ENCODE results near the gene TBC1D1. TPM values are rescaled to one million over a fixed set of nuclear protein-coding genes. Genes with fewer than 3 reads are reported as not detected.

The TBC1D1 gene
- total RNA-seq, 1 experiment from 2014 or later = 38.1 TPM

GRCh38 chr4:38090455-38091246 lies 199.8 kb downstream of the TBC1D1 start:
- no peak for DNase-seq (ENCODE audit: extremely low read depth, low read depth)

GRCh38 chr4:38091636-38092035 lies 200.8 kb downstream of the TBC1D1 start:
- DNase-seq (ENCODE audit: extremely low read depth, low read depth) = no peak

- no peak for DNase-seq (ENCODE audit: extremely low read depth, low read depth)
Observed at GRCh38 chr4:38092701-38093100, 201.8 kb downstream of the TBC1D1 start.

- no peak for DNase-seq (ENCODE audit: extremely low read depth, low read depth)
Observed at GRCh38 chr4:38094419-38094818, 203.5 kb downstream of the TBC1D1 start.

GRCh38 chr4:38095691-38096090 lies 204.8 kb downstream of the TBC1D1 start:
- no peak for DNase-seq (ENCODE audit: extremely low read depth, low read depth)

GRCh38 chr4:38097818-38098217 lies 206.9 kb downstream of the TBC1D1 start:
- DNase-seq (ENCODE audit: extremely low read depth, low read depth) = no peak

GRCh38 chr4:38099020-38099600 lies 208.2 kb downstream of the TBC1D1 start:
- DNase-seq (ENCODE audit: extremely low read depth, low read depth) = no peak

GRCh38 chr4:38099908-38100407 lies 209.1 kb downstream of the TBC1D1 start:
- DNase-seq (ENCODE audit: extremely low read depth, low read depth) = no peak

GRCh38 chr4:38100474-38101255 lies 209.8 kb downstream of the TBC1D1 start:
- DNase-seq (ENCODE audit: extremely low read depth, low read depth) = no peak

GRCh38 chr4:38101563-38101962 lies 210.7 kb downstream of the TBC1D1 start:
- DNase-seq (ENCODE audit: extremely low read depth, low read depth) = no peak

- DNase-seq (ENCODE audit: extremely low read depth, low read depth) = no peak
Observed at GRCh38 chr4:38102957-38103588, 212.2 kb downstream of the TBC1D1 start.

GRCh38 chr4:38105475-38106220 lies 214.8 kb downstream of the TBC1D1 start:
- DNase-seq (ENCODE audit: extremely low read depth, low read depth) = no peak

- no peak for DNase-seq (ENCODE audit: extremely low read depth, low read depth)
Observed at GRCh38 chr4:38106311-38106710, 215.4 kb downstream of the TBC1D1 start.

GRCh38 chr4:38106886-38107514 lies 216.1 kb downstream of the TBC1D1 start:
- DNase-seq (ENCODE audit: extremely low read depth, low read depth) = no peak

- no peak for DNase-seq (ENCODE audit: extremely low read depth, low read depth)
Observed at GRCh38 chr4:38107818-38108217, 216.9 kb downstream of the TBC1D1 start.

GRCh38 chr4:38109370-38109769 lies 218.5 kb downstream of the TBC1D1 start:
- DNase-seq (ENCODE audit: extremely low read depth, low read depth) = no peak

GRCh38 chr4:38109896-38110295 lies 219.0 kb downstream of the TBC1D1 start:
- DNase-seq (ENCODE audit: extremely low read depth, low read depth) = no peak

- DNase-seq (ENCODE audit: extremely low read depth, low read depth) = no peak
Observed at GRCh38 chr4:38111024-38111423, 220.1 kb downstream of the TBC1D1 start.

- no peak for DNase-seq (ENCODE audit: extremely low read depth, low read depth)
Observed at GRCh38 chr4:38111717-38112116, 220.8 kb downstream of the TBC1D1 start.

GRCh38 chr4:38113132-38113531 lies 222.2 kb downstream of the TBC1D1 start:
- no peak for DNase-seq (ENCODE audit: extremely low read depth, low read depth)

Data from NCI-H460 (cell line).